Superior temporal gyrus (tissue), 1 donor: ENCODE measurements around the gene VRK3.
"Not testable (repeated sequence)": the region's sequence is repeated elsewhere in the genome, so short reads cannot be mapped to it uniquely, and the experiment has no call there.

Source experiments
- DNase-seq: peaks from one replicate; pipeline ENCODE4 v3.0.0-alpha.2; 2016; ENCODE audit errors: extremely low spot score

The VRK3 gene

DNA sequence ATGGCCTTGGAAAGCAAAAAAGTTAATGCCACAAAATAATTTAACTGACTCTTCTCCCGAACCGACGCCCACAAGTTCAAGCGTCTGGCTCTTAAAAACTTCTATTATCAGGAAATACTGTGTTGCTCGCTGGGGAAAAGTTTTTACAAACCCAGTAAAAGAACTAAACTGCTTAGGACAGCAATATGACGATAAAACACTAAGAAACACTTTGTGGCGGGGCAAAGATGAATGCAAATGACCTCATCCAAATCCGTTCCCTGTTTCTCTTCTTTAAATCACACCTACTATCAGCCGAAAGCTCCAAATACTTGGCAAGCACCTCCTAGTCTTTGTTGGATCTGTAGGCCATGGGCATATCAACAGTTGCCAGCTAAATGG, 69.1 kb downstream of the VRK3 start:
- no peak for DNase-seq

DNA sequence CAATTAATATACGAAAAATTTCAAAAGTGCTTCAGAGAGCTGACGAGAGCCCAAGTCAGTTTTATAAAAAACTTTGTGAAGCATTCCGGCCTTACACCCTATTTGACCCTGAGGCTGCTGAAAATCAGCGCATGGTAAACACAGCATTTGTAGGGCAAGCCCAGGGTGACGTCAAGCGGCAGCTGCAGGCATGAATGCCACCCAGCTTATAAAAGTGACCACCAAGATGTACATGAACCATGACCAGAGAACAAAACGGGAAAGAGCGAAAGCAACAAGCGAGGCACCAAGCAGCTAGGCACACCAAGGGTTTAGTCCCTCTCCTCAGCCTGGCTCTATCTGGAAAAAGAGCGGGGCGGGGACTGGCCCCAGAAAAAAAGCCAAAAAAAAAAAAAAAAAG, 70.2 kb downstream of the VRK3 start:
- no peak for DNase-seq

DNA sequence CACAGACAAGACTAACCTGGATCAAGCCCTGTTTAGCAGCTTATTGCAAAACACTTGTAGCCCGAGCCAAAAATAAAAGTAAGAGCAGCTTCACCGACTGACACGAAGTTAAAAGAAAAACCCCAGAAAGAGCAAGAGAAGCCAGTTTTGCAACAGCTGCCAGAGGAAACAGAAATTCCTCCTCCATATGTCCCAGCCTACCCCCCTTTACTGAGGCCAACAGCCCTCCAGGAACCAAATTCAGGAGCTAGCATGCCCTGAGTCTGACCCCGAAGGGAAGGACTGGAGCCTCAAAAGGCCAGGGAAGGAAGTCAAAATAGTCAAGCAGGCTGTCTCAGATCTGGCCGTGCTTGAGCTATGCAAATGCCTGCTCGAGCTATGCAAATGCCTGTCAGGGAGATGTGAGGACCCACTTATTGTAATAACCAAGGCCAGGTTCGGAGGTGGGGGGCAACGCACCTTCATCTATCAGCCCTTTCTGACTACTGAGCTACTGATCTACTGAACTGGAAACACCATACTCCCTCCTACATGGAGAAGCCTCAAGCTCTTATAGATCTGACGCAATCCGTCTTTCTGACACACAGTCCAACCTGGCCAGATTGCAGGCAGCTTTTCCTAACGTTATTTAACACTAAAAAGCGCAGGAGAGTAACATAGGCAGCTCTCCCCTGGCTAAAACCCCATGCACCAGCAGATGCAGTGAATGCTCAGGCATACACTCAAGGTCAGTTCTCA, 70.9 kb downstream of the VRK3 start:
- DNase-seq: no peak

DNA sequence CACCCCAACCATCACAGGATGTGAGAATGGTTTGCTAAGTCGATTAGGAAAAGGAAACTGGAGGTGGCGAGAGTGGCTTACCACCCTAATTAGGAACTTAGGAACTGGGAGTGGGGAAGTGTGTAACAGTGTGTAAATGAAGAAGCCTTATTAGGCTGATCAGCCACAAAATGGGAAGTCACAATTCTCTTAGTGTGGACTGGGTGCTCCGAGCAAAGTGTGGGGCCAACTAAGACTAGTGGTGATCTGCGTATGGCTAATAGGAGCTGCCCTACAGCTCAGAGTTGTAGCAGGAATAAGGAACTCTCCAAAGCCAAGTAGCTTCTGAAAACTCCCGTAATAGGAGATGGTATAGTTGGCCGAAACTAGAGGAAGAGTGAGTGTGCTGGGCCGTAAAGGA, 71.8 kb downstream of the VRK3 start:
- DNase-seq: no peak

DNA sequence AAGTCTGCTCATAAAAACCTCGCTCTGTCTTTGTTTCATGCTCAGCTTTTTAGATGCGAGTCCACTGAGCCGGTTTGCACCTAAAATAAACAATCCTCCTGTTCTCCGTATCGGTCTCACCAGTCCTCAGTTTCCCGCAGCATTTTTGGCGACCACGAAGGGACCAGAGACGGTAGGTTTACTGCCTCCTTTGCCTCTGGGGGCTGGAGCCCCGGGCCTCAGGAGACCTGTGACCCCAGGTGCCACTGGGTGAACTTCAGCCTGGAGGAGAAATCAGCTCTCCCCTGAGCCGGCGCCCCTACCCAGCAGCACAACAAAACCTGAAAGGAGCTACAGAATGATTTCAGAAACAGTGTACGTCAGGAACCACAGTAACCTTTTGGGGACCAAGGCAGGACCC, 72.3 kb downstream of the VRK3 start:
- no peak for DNase-seq

DNA sequence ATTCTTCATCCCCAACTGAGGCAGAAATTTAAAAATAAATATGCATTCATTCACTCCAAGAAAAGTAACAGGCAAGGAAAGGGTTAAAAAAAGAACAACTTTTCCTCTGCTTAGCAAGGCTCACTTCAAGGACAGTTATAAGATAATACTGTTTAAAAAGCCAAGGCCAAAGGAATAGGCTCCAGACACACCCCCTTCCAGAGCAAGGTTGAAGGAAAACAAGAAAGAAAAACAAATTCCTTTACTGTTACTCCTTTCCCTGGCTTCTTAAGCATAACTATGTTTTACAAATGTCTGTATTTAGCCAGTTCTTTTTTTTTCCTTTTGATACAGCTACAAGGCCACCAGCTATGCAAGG, 72.7 kb downstream of the VRK3 start:
- DNase-seq: no peak

DNA sequence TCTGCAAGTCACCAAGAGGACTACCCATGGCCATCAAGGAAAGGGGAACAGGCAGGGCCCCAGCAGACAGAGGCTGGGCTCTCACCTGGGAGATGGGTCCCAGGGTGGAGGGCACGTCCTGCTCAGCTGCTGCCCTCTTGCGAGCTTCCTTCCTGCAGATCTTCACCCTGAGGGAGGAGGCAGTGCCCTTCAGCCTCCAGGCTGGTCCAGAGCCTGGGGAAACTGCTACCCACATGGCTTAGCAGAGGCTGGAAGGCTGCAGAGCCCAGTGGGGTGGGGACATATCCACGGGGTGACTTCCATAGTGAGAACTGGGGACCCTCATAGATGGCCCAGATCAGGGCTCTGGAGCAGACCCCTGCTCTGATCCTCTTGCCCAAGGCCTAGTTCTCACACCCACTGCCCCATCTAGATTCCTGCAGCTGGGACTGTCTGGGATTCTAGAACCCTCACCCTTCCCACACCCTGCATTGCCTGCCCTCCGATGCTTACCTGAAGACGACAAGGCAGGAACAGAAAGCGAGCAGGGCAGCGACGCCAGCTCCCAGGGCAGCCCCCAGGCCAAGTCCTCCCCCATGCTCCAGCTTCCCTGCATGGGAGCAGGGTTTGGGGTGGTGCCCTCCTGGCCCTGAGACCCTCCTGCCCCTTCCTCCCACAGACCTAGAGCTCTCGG, 73.2 kb downstream of the VRK3 start:
- DNase-seq: no peak

GRCh38 chr19:49950956-49951526, 74.1 kb downstream of the VRK3 start:
- no peak for DNase-seq

DNA sequence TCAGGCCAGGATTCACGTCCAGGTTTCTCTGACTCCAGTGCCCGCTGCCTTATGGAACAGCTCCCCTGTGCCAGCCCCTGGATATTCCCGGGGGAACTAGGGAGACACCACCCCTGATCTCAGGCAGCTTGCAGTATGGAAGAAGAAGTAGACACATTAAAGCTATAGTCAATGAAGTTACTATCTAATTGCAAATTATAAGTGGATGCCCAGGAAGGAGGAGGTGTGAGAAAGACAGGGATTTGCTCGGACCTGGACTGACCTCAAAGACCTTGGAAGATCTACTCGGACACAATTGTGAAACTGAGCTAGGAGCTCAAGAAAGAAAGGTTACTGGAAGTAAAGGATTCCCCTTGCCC, 74.6 kb downstream of the VRK3 start:
- DNase-seq: no peak

DNA sequence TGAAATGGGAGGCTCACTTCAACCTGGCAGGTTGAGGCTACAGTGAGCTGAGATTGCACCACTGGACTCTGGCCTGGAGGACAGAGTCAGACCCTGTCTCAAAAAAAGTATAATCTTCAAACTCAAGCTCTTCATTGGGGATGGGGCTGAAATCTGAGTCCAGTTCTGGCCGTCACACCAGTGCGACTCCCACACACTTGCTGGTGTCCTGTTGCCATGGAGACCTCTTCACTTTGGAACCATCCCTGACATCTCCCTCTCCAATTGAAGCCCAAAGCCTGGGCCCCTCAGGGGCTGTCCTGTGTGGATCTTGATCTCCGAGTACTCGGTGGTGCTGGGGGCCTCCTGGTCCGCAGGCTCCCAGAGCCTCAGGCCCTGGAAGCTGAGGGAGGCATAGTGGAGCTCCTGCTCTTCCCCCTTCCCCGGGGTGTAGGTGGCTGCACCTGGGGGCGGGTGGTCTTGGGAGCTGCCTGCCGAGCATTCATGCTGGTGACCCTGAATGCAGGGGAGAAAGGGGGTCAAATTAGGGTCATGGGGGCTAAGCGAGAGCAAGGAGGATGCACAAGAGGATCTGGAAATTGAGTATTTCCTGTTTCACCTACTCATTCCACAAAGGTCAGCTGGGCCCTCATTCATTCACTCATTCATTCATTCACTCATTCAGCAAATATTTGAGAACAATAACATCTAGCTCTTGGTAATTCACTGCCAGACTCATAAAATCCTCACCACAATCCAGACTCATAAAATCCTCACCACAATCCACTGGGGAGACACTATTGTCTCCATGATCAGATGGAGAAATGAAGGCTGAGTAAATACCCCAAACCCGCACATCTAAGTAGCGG, 75.2 kb downstream of the VRK3 start:
- no peak for DNase-seq

DNA sequence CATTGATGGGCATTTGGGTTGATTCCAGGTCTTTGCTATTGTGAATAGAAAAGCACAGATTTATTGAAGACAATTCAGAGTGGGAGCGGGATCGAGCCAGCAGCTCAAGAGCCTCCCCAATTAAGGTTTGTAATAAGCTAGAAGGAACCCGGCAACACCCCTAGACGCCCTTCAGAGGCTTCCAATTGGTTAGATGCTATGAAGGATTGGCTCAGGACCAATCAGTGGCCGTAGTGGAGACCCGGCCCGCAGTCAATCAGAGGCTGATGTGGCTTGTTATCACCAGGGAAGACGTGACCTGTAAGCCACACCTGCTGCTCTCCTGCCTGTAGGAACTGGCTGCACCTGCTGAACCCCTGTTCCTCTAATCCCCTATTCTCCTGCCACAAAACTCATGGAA, 78.8 kb downstream of the VRK3 start:
- no peak for DNase-seq

- not testable (repeated sequence) for DNase-seq
These were observed 80.6 kb downstream of the VRK3 start for GRCh38 chr19:49944567-49944966.

GRCh38 chr19:49940482-49940791, 84.7 kb downstream of the VRK3 start:
- no peak for DNase-seq

GRCh38 chr19:49939721-49940481, 85.3 kb downstream of the VRK3 start:
- no peak for DNase-seq

DNA sequence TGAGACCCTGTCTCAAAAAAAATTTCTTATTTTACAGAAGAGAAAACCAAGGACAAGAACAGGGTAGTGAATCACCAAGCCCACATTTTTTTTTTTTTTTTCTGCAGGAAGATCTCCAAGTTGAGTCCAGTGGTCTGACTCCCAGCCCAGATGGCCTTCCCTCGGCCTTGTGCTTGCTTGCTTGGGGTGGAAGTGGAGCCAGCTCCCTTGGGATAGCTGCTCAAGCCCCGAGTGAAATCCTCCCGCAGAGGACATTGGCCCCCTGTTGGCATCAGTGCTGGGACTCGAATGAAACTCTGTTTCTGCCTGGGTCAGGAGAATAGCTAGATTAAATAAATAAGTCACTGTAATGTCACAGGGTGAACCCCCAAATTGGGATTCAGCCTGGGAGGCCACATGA, 86.5 kb downstream of the VRK3 start:
- no peak for DNase-seq

- DNase-seq: peak; percentile 83
These were observed 87.3 kb downstream of the VRK3 start for GRCh38 chr19:49937750-49938381.

GRCh38 chr19:49936549-49936948, 88.6 kb downstream of the VRK3 start:
- DNase-seq: no peak

DNA sequence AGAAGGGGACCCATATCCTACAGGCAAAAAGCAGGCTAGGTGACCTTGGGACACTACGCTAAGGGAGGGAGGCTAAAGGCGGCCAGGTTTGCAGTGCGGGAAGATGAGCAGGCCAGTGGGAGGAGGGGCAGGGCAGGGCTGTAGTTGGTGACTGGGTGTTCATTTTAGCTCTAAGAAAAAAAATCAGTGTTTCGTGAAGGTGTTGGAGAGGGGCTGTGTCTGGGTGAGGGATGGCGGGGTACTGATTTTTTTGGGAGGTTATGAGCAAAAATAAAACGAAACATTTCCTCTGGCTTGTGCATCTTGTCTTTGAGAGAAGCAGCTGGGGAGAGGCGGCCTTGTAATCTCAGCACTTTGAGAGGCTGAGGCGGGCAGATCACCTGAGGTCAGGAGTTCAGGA, 91.5 kb downstream of the VRK3 start:
- no peak for DNase-seq

GRCh38 chr19:49932731-49933131, 92.4 kb downstream of the VRK3 start:
- no peak for DNase-seq

DNA sequence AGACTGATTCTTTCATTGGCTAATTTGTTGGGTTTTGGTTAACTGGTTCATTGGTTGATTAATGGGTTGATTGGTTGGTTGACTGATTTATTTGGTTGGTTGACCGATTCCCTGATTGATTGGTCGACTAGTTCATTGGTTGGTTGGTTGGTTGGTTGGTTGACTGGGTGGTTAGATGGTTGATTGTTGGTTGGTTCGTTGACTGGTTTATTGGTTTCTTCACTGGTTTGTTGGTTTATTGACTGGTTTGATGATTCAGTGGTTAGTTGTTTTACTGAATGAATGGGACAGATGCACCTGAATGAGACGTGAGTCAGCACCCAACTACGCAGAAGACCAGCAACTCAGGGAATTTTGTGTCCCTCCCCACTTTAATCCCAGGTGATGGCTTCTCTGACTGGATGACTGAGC, 93.1 kb downstream of the VRK3 start:
- no peak for DNase-seq

DNA sequence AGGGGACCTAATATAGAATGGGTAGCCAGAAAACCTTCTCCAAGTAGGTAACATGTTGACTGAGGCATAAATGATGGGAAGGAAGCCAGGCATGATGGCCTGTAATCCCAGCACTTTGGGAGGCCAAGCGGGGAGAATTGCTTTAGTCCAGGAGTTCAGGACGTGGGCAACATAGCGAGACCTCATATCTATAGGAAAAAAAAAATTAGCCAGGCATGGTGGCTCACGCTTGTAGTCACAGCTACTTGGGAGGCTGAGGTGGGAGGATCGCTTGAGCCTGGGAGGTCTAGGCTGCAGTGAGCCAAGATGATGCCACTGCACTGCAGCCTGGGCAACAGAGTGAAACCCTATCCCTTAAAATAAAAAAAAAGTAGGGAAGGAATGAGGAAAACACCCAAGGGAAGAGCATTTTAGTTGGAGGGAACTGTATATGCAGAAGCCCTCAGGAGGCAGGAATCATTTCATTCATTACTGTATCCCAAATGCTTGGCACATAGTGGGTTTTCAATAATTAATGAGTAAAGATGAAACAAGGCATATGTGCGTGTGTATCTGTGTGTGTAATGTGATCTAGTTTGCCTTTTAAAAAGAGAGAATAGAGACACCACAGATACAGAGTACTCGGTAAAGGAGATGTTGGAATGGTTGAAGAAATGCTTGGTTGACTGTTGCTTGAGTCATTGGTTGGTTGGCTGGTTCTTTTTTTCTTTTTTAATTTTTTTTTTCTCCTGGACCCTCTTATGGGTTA, 93.7 kb downstream of the VRK3 start:
- DNase-seq: no peak
